GM19452 (cell line): ENCODE results near the gene RNU6-8.

Experiments
- ATAC-seq: cut with Tn5 transposase; IDR thresholded peaks from one replicate; pipeline ENCODE4 v1.9.1; 2021; ENCODE audit not compliant: unreplicated experiment

RNU6-8 gene

GRCh38 chr14:32166029-32166428 lies 37.0 kb downstream of the RNU6-8 start:
- ATAC-seq = no peak
